UCSD-AML1 (cell line): ENCODE results near the gene ADORA3.

ENCODE experiments used
- DNase-seq: peaks from one replicate; lab custom pipeline; 2025; ENCODE audit not compliant: unreplicated experiment; lab: John Stamatoyannopoulos, UW

ADORA3 gene

GRCh38 chr1:111476214-111476613 is 27.2 kb downstream of the ADORA3 start:
- DNase-seq = no peak

- DNase-seq = no peak
These were observed 27.7 kb downstream of the ADORA3 start for GRCh38 chr1:111475701-111476100.

GRCh38 chr1:111474521-111474920 is 28.9 kb downstream of the ADORA3 start:
- DNase-seq = no peak

- DNase-seq = no peak
These were observed 29.3 kb downstream of the ADORA3 start for GRCh38 chr1:111474106-111474505.

- no peak for DNase-seq
These were observed 31.9 kb downstream of the ADORA3 start for GRCh38 chr1:111471538-111471937.

- DNase-seq = peak; percentile 68
These were observed 32.4 kb downstream of the ADORA3 start for GRCh38 chr1:111471012-111471411.

- DNase-seq = no peak
These were observed 32.8 kb downstream of the ADORA3 start for GRCh38 chr1:111470596-111470995.

GRCh38 chr1:111469539-111469938 is 33.9 kb downstream of the ADORA3 start:
- DNase-seq = no peak

- DNase-seq = no peak
These were observed 34.7 kb downstream of the ADORA3 start for GRCh38 chr1:111468717-111469100.

GRCh38 chr1:111467865-111468716 is 35.3 kb downstream of the ADORA3 start:
- no peak for DNase-seq

GRCh38 chr1:111466480-111466879 is 37.0 kb downstream of the ADORA3 start:
- no peak for DNase-seq

- DNase-seq = no peak
These were observed 37.7 kb downstream of the ADORA3 start for GRCh38 chr1:111465754-111466153.

- no peak for DNase-seq
These were observed 40.3 kb downstream of the ADORA3 start for GRCh38 chr1:111463029-111463683.

GRCh38 chr1:111462370-111463028 is 40.9 kb downstream of the ADORA3 start:
- no peak for DNase-seq

- no peak for DNase-seq
These were observed 41.7 kb downstream of the ADORA3 start for GRCh38 chr1:111461765-111462164.

- no peak for DNase-seq
These were observed 47.8 kb downstream of the ADORA3 start for GRCh38 chr1:111455642-111456031.

- DNase-seq = no peak
These were observed 48.4 kb downstream of the ADORA3 start for GRCh38 chr1:111454859-111455641.

- no peak for DNase-seq
These were observed 49.7 kb downstream of the ADORA3 start for GRCh38 chr1:111453706-111454105.

- DNase-seq = no peak
These were observed 50.9 kb downstream of the ADORA3 start for GRCh38 chr1:111452581-111452980.

GRCh38 chr1:111450185-111450584 is 53.2 kb downstream of the ADORA3 start:
- DNase-seq = no peak

GRCh38 chr1:111449703-111450017 is 53.8 kb downstream of the ADORA3 start:
- no peak for DNase-seq
